ENCODE data around the gene TGIF2. TPM values are rescaled to one million over a fixed set of nuclear protein-coding genes. Genes with fewer than 3 reads are reported as not detected.

TGIF2 gene
- total and polyA plus RNA-seq, 9 of the 15 experiments (the other 6 are each of a cell fraction or from before 2014, with no cell fraction given), result 6.8 to 27.8 (median 15.7) TPM

DNA sequence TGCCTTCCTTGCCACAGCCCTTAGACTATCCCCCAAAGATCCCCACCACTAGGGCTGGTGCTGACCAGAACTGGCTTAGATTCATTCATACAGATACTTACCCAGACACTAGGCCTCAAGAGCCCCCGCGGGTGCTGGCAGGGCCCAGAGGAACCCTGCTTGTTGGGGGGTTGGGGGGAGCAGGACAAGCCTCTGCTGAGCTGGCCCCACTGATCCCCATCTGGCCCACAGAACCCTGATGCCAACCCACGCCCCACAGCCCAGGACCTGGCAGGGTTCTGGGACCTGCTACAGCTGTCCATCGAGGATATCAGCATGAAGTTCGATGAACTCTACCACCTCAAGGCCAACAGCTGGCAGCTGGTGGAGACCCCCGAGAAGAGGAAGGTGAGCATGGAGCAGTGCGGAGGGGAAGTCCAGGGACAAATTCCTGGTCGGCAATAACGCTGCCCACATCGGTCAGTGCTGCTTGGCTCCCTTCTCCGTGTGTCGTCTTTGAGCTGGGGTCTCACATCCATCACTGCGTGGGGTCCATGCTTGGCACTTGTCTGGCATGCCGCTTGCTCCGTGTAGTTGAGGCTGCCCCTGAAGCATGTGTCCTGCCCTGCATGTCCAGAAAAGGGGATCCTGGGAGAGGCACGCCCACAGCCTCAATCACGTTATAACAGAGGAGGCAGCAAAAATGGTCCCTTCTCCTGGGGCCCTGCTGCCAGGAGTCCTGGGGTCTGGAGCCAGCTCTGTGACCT is 47.6 kb upstream of the TGIF2 start:
- no peak overlapping the region for H3K4me2 ChIP-seq (ENCODE audit: insufficient read depth, low read length)
- H3K4me3 ChIP-seq, result no peak overlapping the region
- ChIA-PET CTCF (ENCODE audit: low intra/inter-chr PET ratio) (no interaction called here), POLR2A (interaction anchor here (0.7 kb wide), 1 partner anchor 16 kb away, joined by 3 read pairs; no protein-coding TSS in a partner anchor)
- no peaks in the 10 kb centered on the region for H3K9me3 ChIP-seq (replicated peaks; ENCODE audit: control insufficient read depth, insufficient read depth, low read depth, low read length)
- H4K20me1 ChIP-seq (replicated peaks; ENCODE audit: control insufficient read depth, insufficient read depth, low read length), result 0 out of 2 replicates have a peak, but pooled peaks cover 3% of the 10 kb centered on the region
- H3K36me3 ChIP-seq (ENCODE audit: control insufficient read depth, insufficient read depth, low read length), result peaks cover 33% of the 10 kb centered on the region; the same call in 2 of the 3 replicates
- FAIRE-seq (no peak), DNase-seq (ENCODE audit: extremely low read depth in 1 of 4, low spot score in 3 of 4) (no peak), ATAC-seq (no peak)
- 0 out of 3 replicates have a peak overlapping the region, but pooled peaks have one; percentile 22 for H3K27ac ChIP-seq (ENCODE audit: extremely low read depth, low read depth, low read length)
- H3K9me1 ChIP-seq (ENCODE audit: control insufficient read depth, insufficient read depth, low read length), result no peaks in the 10 kb centered on the region
- no peaks in the 10 kb centered on the region; a peak in 1 of 5 replicates for H3K4me1 ChIP-seq (replicated peaks in 1 of 2; ENCODE audit: control insufficient read depth in 2 of 2, insufficient read depth in 2 of 2, low read length in 2 of 2)
- H3K79me2 ChIP-seq (ENCODE audit: control insufficient read depth, insufficient read depth, low read length), result no peaks in the 10 kb centered on the region
- TF ChIP-seq CHD1 (IDR thresholded peaks at IDR 0.05; ENCODE audit: low read length) (no peak), FUS (optimal IDR thresholded peaks at IDR 0.05; ENCODE audit: low read depth, low read length) (no peak), PPARD (CRISPR knock-in tag; IDR thresholded peaks at IDR 0.05) (no peak), TEAD2 (tag; IDR thresholded peaks at IDR 0.05) (no peak), ZFP30 (CRISPR knock-in tag; IDR thresholded peaks at IDR 0.05; ENCODE audit: borderline replicate concordance) (no peak), ZKSCAN8 (CRISPR knock-in tag; IDR thresholded peaks at IDR 0.05) (no peak), DACH1 (IDR thresholded peaks at IDR 0.05; ENCODE audit: partially characterized antibody) (no peak)
- TF ChIP-seq, protein P1, sequence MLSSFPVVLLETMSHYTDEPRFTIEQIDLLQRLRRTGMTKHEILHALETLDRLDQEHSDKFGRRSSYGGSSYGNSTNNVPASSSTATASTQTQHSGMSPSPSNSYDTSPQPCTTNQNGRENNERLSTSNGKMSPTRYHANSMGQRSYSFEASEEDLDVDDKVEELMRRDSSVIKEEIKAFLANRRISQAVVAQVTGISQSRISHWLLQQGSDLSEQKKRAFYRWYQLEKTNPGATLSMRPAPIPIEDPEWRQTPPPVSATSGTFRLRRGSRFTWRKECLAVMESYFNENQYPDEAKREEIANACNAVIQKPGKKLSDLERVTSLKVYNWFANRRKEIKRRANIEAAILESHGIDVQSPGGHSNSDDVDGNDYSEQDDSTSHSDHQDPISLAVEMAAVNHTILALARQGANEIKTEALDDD (IDR thresholded peaks at IDR 0.05), result no peak
- intact Hi-C loops (cut with micrococcal nuclease), result no loop called here
- BruUV-seq (replicated peaks), result no TSS peak
- in situ Hi-C loops (cut with MboI), result no loop called here
- H3K9ac ChIP-seq (ENCODE audit: insufficient read depth in 1 of 2, low read depth in 2 of 2, low read length in 2 of 2), result no peak overlapping the region
- 91% methylated on average over 12 of the region's 17 CpGs for WGBS (ENCODE audit: insufficient coverage, low coverage, missing lambda C conversion rate)
- H3K27me3 ChIP-seq (ENCODE audit: control insufficient read depth in 2 of 2, insufficient read depth in 2 of 2, low read length in 2 of 2), result no peaks in the 10 kb centered on the region
- no peak overlapping the region for H2AFZ ChIP-seq (ENCODE audit: low read depth, low read length)

Measured in K562 (cell line).